HCT116 (cell line): Measurements from ENCODE around the gene FOXS1. TPM values are rescaled to one million over a fixed set of nuclear protein-coding genes. Genes with fewer than 3 reads are reported as not detected.

Source experiments
- ATAC-seq: fragments of 200-7000 bp; cut with Tn5 transposase; 2 replicates; pipeline ENCODE4 v1.9.1; 2020; ENCODE audit warnings: mild to moderate bottlenecking, moderate library complexity
- BruUV-seq: library from RNA; stranded (reverse); fragments of 400-500 nt; replicated peaks from 2 replicates; lab custom pipeline; 2021; lab: Mats Ljungman, UMichigan
- CTCF ChIA-PET: fragments of 300-600 bp; sonication (Branson Sonifier 250); formaldehyde crosslinking; loops from one replicate; lab custom pipeline; 2021; ENCODE audit warnings: antibody characterized with exemption; lab: Charles Lee
- POLR2A ChIA-PET: fragments of 300-600, 350-600 bp; sonication (Branson Sonifier 250); formaldehyde crosslinking; loops from one replicate; lab custom pipeline; 2021; ENCODE audit warnings: antibody characterized with exemption; lab: Charles Lee
- RAD21 ChIA-PET, 2 experiments: fragments of 300-600 bp; sonication (Branson Sonifier 250); formaldehyde crosslinking; loops; one replicate each; lab custom pipeline; 2023; ENCODE audit warnings: low total read pairs in 2 of 2; ENCODE audit not compliant: uncharacterized antibody in 2 of 2, unreplicated experiment in 2 of 2, low non-redundant PET in 1 of 2; lab: Charles Lee
- DNase-seq: peaks from one replicate; pipeline ENCODE4 v3.0.0-alpha.2; 2010; ENCODE audit warnings: low read depth, low spot score
- H2AFZ ChIP-seq: fragments of 200-600 bp; shearing (Covaris generic), sonication (generic); 2 replicates; pipeline ENCODE4 v1.6.1; 2017; ENCODE audit warnings: low read depth, mixed run types, mixed read lengths, antibody characterized with exemption, low read length; ENCODE audit not compliant: poor library complexity, severe bottlenecking
- H3K27ac ChIP-seq: 2 replicates; pipeline ENCODE4 v1.5.1; 2012; ENCODE audit warnings: low read depth, low read length
- H3K27me3 ChIP-seq: fragments of 200-600 bp; sonication (generic); 2 replicates; pipeline ENCODE4 v1.6.1; 2016; ENCODE audit warnings: mixed run types, low read length, mixed read lengths; ENCODE audit not compliant: insufficient read depth
- H3K36me3 ChIP-seq, 2 experiments: fragments of 200-500 bp in 1 of 2; fragments of 200-600 bp in 1 of 2; sonication (Bioruptor generic) in 1 of 2; sonication (generic) in 1 of 2; 2 replicates each; pipeline versions ENCODE4 v1.5.1 to v1.6.1; 2014 to 2016; ENCODE audit warnings: low read length in 2 of 2, inconsistent platforms in 1 of 2, mixed read lengths in 1 of 2, mixed run types in 1 of 2; ENCODE audit not compliant: insufficient read depth in 2 of 2, control insufficient read depth in 1 of 2
- H3K4me1 ChIP-seq, 2 experiments: fragments of 200-600 bp in 1 of 2; sonication (generic) in 1 of 2; 2 replicates each; pipeline versions ENCODE4 v1.5.1 to v1.6.1; 2012 to 2017; ENCODE audit warnings: low read length in 2 of 2, inconsistent platforms in 1 of 2, mild to moderate bottlenecking in 1 of 2, mixed read lengths in 1 of 2, mixed run types in 1 of 2, moderate library complexity in 1 of 2; ENCODE audit not compliant: insufficient read depth in 2 of 2, control insufficient read depth in 1 of 2
- H3K4me2 ChIP-seq: fragments of 200-600 bp; sonication (generic); 2 replicates; pipeline ENCODE4 v1.6.1; 2017; ENCODE audit warnings: mixed run types, low read length, mixed read lengths
- H3K4me3 ChIP-seq, 2 experiments: fragments of 200-600 bp in 1 of 2; sonication (generic) in 1 of 2; replicated peaks in 1 of 2; 2 replicates each; pipeline ENCODE4 v1.5.1; 2011 to 2016; ENCODE audit warnings: low read length in 2 of 2, control low read depth in 1 of 2, low read depth in 1 of 2, mild to moderate bottlenecking in 1 of 2, mixed read lengths in 1 of 2, mixed run types in 1 of 2
- H3K79me2 ChIP-seq: fragments of 200-600 bp; sonication (generic); 2 replicates; pipeline ENCODE4 v1.6.1; 2017; ENCODE audit warnings: mild to moderate bottlenecking, mixed run types, low read length, moderate library complexity, mixed read lengths; ENCODE audit not compliant: insufficient read depth
- H3K9ac ChIP-seq: fragments of 200-600 bp; sonication (generic); 2 replicates; pipeline ENCODE4 v1.6.1; 2016; ENCODE audit warnings: low read length, mixed read lengths
- H3K9me2 ChIP-seq: fragments of 200-600 bp; sonication (generic), shearing (Covaris generic); 2 replicates; pipeline ENCODE4 v1.6.1; 2017; ENCODE audit warnings: mixed run types, mild to moderate bottlenecking, moderate library complexity; ENCODE audit not compliant: insufficient read depth
- H3K9me3 ChIP-seq, 2 experiments: fragments of 200-500 bp in 1 of 2; fragments of 200-600 bp in 1 of 2; sonication (Bioruptor generic) in 1 of 2; sonication (generic) in 1 of 2; 2 replicates each; pipeline ENCODE4 v1.6.1; 2014 to 2017; ENCODE audit warnings: low read length in 2 of 2, mixed read lengths in 2 of 2, inconsistent platforms in 1 of 2, low read depth in 1 of 2, mild to moderate bottlenecking in 1 of 2, mixed run types in 1 of 2, moderate library complexity in 1 of 2; ENCODE audit not compliant: control insufficient read depth in 1 of 2, insufficient read depth in 1 of 2
- H4K20me1 ChIP-seq: fragments of 200-600 bp; sonication (generic), shearing (Covaris generic); 2 replicates; pipeline ENCODE4 v1.6.1; 2017; ENCODE audit warnings: mixed run types, mild to moderate bottlenecking, moderate library complexity; ENCODE audit not compliant: insufficient read depth
- ATF3 ChIP-seq: IDR thresholded peaks from 2 replicates; pipeline ENCODE4 v1.6.1; 2012
- CTCF ChIP-seq, 3 experiments: fragments of 200-600 bp in 1 of 3; sonication (generic) in 1 of 3; IDR thresholded peaks in 2 of 3; conservative IDR thresholded peaks in 1 of 3; 2 replicates each; pipeline ENCODE4 v1.5.1; 2012 to 2017; ENCODE audit warnings: low read depth in 2 of 3, low read length in 2 of 3, antibody characterized with exemption in 1 of 3, borderline replicate concordance in 1 of 3, control low read depth in 1 of 3, mild to moderate bottlenecking in 1 of 3, mixed read lengths in 1 of 3, mixed run types in 1 of 3, moderate library complexity in 1 of 3; ENCODE audit not compliant: insufficient read depth in 1 of 3
- JUND ChIP-seq: IDR thresholded peaks from 2 replicates; pipeline ENCODE4 v1.6.1; 2012
- MAX ChIP-seq: IDR thresholded peaks from 2 replicates; pipeline ENCODE4 v1.6.1; 2012
- POLR2A ChIP-seq: IDR thresholded peaks from 2 replicates; pipeline ENCODE4 v1.7.0; 2011; ENCODE audit warnings: borderline replicate concordance; ENCODE audit not compliant: insufficient read depth, insufficient read length; ENCODE audit errors: extremely low read depth
- RAD21 ChIP-seq: IDR thresholded peaks from 2 replicates; pipeline ENCODE4 v1.6.1; 2012; ENCODE audit warnings: low read depth, mild to moderate bottlenecking
- SP1 ChIP-seq: IDR thresholded peaks from 2 replicates; pipeline ENCODE4 v1.6.1; 2012; ENCODE audit warnings: low read depth
- YY1 ChIP-seq: IDR thresholded peaks from 2 replicates; pipeline ENCODE4 v1.6.1; 2011; ENCODE audit warnings: low read length, low read depth, moderate library complexity, mild to moderate bottlenecking; ENCODE audit not compliant: insufficient replicate concordance; ENCODE audit errors: extremely low read depth
- ZBTB33 ChIP-seq: IDR thresholded peaks from 2 replicates; pipeline ENCODE4 v1.6.1; 2011; ENCODE audit warnings: mild to moderate bottlenecking, low read length, moderate library complexity; ENCODE audit not compliant: insufficient replicate concordance; ENCODE audit errors: extremely low read depth
- ZFX ChIP-seq: fragments of 450-650 bp; IDR thresholded peaks from 2 replicates; pipeline ENCODE4 v1.6.1; 2017
- ZNF274 ChIP-seq: fragments of 200-500 bp; sonication (Bioruptor generic); IDR thresholded peaks from 2 replicates; pipeline ENCODE4 v1.6.1; 2014; ENCODE audit warnings: mild to moderate bottlenecking, low read depth, low read length, inconsistent platforms
- intact Hi-C: fragments of 100-400 bp; cut with micrococcal nuclease; formaldehyde crosslinking; loops from 2 replicates; pipeline ENCODE4 v1.10.0; 2022
- total RNA-seq: library from RNA; stranded (reverse); gene quantifications from one replicate; pipeline ENCODE4 v1.2.1, GENCODE V29; 2021; ENCODE audit not compliant: unreplicated experiment

Gene FOXS1
- total RNA-seq, 1 experiment from 2014 or later: not detected

- TF ChIP-seq POLR2A: no peak
Measured at GRCh38 chr20:31844737-31845299, 586 bp downstream of the FOXS1 start (continued).

- TF ChIP-seq YY1 (no peak), SP1 (no peak), CTCF (IDR thresholded peaks at IDR 0.05 in 2 of 3, conservative IDR thresholded peaks at IDR 0.05 in 1 of 3; ENCODE audit: borderline replicate concordance in 1 of 3, insufficient read depth in 1 of 3, low read depth in 2 of 3, low read length in 2 of 3) (no peak), JUND (no peak)
- no peaks in the 10 kb centered on the region for H3K36me3 ChIP-seq
- BruUV-seq: no TSS peak
- peaks cover 16 to 27% of the 10 kb centered on the region in 2 experiments for H3K4me1 ChIP-seq
- H3K9ac ChIP-seq: no peak overlapping the region
- CTCF ChIA-PET: no interaction called here
- RAD21 ChIA-PET: no interaction called here
- POLR2A ChIA-PET: no interaction called here
- H3K4me3 ChIP-seq: no peak overlapping the region
- no peaks in the 10 kb centered on the region for H3K79me2 ChIP-seq
- H3K9me3 ChIP-seq: no peaks in the 10 kb centered on the region
- no peak overlapping the region for H3K27ac ChIP-seq
- DNase-seq: no peak
- H2AFZ ChIP-seq: no peak overlapping the region
- no peak for ATAC-seq
- intact Hi-C loops: no loop called here
- no peaks in the 10 kb centered on the region for H3K27me3 ChIP-seq
- no peak overlapping the region for H3K4me2 ChIP-seq
- no peaks in the 10 kb centered on the region for H4K20me1 ChIP-seq
- H3K9me2 ChIP-seq: no peaks in the 10 kb centered on the region
Measured at GRCh38 chr20:31843881-31844280, 1.5 kb downstream of the FOXS1 start.

GRCh38 chr20:31843288-31843687 is 2.1 kb downstream of the FOXS1 start:
- Histone ChIP-seq H3K9ac (no peak overlapping the region), H3K27me3 (no peaks in the 10 kb centered on the region), H2AFZ (no peak overlapping the region), H3K4me2 (no peak overlapping the region), H3K9me3 (no peaks in the 10 kb centered on the region), H4K20me1 (no peaks in the 10 kb centered on the region), H3K4me1 (peaks cover 16 to 31% of the 10 kb centered on the region in 2 experiments), H3K27ac (no peak overlapping the region), H3K36me3 (no peaks in the 10 kb centered on the region), H3K9me2 (no peaks in the 10 kb centered on the region), H3K79me2 (no peaks in the 10 kb centered on the region), H3K4me3 (no peak overlapping the region)
- DNase-seq (no peak), ATAC-seq (no peak)
- ChIA-PET POLR2A (no interaction called here), CTCF (interaction anchor here (2.3 kb wide), 1 partner anchor 10 kb away, joined by 11 read pairs; no protein-coding TSS in a partner anchor), RAD21 (no interaction called here)
- intact Hi-C loops: no loop called here
- no TSS peak for BruUV-seq
- no peak for TF ChIP-seq SP1
- TF ChIP-seq ZBTB33: no peak
- no peak for TF ChIP-seq MAX
- no peak for TF ChIP-seq POLR2A
- TF ChIP-seq RAD21: no peak
- no peak for TF ChIP-seq ATF3
- no peak for TF ChIP-seq ZNF274
- no peak for TF ChIP-seq ZFX
